WTC11 (cell line): Measurements from ENCODE around the gene DNAH8.

Experiments
- CREB1 ChIP-seq: sonication (generic); formaldehyde crosslinking; IDR thresholded peaks from 2 replicates; pipeline ENCODE4 v1.8.0; 2023; ENCODE audit warnings: mild to moderate bottlenecking, missing genetic modification reagents
- ESRRA ChIP-seq: sonication (generic); formaldehyde crosslinking; IDR thresholded peaks from 2 replicates; pipeline ENCODE4 v1.8.1; 2022; ENCODE audit warnings: mild to moderate bottlenecking, missing genetic modification reagents, borderline replicate concordance
- FOXP1 ChIP-seq: sonication (generic); formaldehyde crosslinking; IDR thresholded peaks from 2 replicates; pipeline ENCODE4 v1.8.0; 2022; ENCODE audit warnings: missing genetic modification reagents, mild to moderate bottlenecking, moderate library complexity, borderline replicate concordance
- JUN ChIP-seq: sonication (generic); formaldehyde crosslinking; IDR thresholded peaks from 2 replicates; pipeline ENCODE4 v1.8.0; 2023; ENCODE audit warnings: mild to moderate bottlenecking, missing genetic modification reagents
- MYBL2 ChIP-seq: sonication (generic); formaldehyde crosslinking; IDR thresholded peaks from 2 replicates; pipeline ENCODE4 v1.8.1; 2023; ENCODE audit warnings: mild to moderate bottlenecking, moderate library complexity, missing genetic modification reagents
- NFE2L1 ChIP-seq: sonication (generic); formaldehyde crosslinking; IDR thresholded peaks from 2 replicates; pipeline ENCODE4 v1.8.1; 2023; ENCODE audit warnings: missing genetic modification reagents
- ZNF121 ChIP-seq: sonication (generic); formaldehyde crosslinking; IDR thresholded peaks from 2 replicates; pipeline ENCODE4 v1.8.0; 2023; ENCODE audit warnings: missing genetic modification reagents
- ZNF532 ChIP-seq: fragments of 250-450 bp; sonication (Bioruptor Pico); IDR thresholded peaks from 2 replicates; pipeline ENCODE4 v1.9.0; 2021; ENCODE audit warnings: mild to moderate bottlenecking, borderline replicate concordance
- TF ChIP-seq, protein P1 (sequence below): sonication (generic); formaldehyde crosslinking; IDR thresholded peaks from 2 replicates; pipeline ENCODE4 v1.8.0; 2022; ENCODE audit warnings: mild to moderate bottlenecking, missing genetic modification reagents
- TF ChIP-seq, protein P2 (sequence below): sonication (generic); formaldehyde crosslinking; IDR thresholded peaks from 2 replicates; pipeline ENCODE4 v1.8.1; 2023; ENCODE audit warnings: mild to moderate bottlenecking, missing genetic modification reagents, moderate library complexity
- TF ChIP-seq, protein P3 (sequence below): fragments of 200-600 bp; IDR thresholded peaks from 2 replicates; pipeline ENCODE4 v1.8.0; 2022; ENCODE audit warnings: antibody characterized with exemption
- TF ChIP-seq, protein P4 (sequence below): sonication (generic); formaldehyde crosslinking; IDR thresholded peaks from 2 replicates; pipeline ENCODE4 v1.8.0; 2022; ENCODE audit warnings: mild to moderate bottlenecking, missing genetic modification reagents

GRCh38 chr6:39075807-39076622 is 360.9 kb downstream of the DNAH8 start:
- TF ChIP-seq, protein P1, sequence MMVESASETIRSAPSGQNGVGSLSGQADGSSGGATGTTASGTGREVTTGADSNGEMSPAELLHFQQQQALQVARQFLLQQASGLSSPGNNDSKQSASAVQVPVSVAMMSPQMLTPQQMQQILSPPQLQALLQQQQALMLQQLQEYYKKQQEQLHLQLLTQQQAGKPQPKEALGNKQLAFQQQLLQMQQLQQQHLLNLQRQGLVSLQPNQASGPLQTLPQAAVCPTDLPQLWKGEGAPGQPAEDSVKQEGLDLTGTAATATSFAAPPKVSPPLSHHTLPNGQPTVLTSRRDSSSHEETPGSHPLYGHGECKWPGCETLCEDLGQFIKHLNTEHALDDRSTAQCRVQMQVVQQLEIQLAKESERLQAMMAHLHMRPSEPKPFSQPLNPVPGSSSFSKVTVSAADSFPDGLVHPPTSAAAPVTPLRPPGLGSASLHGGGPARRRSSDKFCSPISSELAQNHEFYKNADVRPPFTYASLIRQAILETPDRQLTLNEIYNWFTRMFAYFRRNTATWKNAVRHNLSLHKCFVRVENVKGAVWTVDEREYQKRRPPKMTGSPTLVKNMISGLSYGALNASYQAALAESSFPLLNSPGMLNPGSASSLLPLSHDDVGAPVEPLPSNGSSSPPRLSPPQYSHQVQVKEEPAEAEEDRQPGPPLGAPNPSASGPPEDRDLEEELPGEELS (CRISPR knock-in tag): no peak
- TF ChIP-seq, protein P2, sequence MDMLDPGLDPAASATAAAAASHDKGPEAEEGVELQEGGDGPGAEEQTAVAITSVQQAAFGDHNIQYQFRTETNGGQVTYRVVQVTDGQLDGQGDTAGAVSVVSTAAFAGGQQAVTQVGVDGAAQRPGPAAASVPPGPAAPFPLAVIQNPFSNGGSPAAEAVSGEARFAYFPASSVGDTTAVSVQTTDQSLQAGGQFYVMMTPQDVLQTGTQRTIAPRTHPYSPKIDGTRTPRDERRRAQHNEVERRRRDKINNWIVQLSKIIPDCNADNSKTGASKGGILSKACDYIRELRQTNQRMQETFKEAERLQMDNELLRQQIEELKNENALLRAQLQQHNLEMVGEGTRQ (CRISPR knock-in tag): no peak
- TF ChIP-seq CREB1 (no peak), ZNF532 (no peak), JUN (CRISPR knock-in tag) (no peak), FOXP1 (CRISPR knock-in tag) (no peak), NFE2L1 (CRISPR knock-in tag) (no peak), ZNF121 (no peak), MYBL2 (CRISPR knock-in tag) (no peak), ESRRA (CRISPR knock-in tag) (no peak)
- TF ChIP-seq, protein P3, sequence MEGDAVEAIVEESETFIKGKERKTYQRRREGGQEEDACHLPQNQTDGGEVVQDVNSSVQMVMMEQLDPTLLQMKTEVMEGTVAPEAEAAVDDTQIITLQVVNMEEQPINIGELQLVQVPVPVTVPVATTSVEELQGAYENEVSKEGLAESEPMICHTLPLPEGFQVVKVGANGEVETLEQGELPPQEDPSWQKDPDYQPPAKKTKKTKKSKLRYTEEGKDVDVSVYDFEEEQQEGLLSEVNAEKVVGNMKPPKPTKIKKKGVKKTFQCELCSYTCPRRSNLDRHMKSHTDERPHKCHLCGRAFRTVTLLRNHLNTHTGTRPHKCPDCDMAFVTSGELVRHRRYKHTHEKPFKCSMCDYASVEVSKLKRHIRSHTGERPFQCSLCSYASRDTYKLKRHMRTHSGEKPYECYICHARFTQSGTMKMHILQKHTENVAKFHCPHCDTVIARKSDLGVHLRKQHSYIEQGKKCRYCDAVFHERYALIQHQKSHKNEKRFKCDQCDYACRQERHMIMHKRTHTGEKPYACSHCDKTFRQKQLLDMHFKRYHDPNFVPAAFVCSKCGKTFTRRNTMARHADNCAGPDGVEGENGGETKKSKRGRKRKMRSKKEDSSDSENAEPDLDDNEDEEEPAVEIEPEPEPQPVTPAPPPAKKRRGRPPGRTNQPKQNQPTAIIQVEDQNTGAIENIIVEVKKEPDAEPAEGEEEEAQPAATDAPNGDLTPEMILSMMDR: no peak
- TF ChIP-seq, protein P4, sequence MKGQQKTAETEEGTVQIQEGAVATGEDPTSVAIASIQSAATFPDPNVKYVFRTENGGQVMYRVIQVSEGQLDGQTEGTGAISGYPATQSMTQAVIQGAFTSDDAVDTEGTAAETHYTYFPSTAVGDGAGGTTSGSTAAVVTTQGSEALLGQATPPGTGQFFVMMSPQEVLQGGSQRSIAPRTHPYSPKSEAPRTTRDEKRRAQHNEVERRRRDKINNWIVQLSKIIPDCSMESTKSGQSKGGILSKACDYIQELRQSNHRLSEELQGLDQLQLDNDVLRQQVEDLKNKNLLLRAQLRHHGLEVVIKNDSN (CRISPR knock-in tag): no peak
